HT-29 (cell line): ENCODE results near the gene CALCOCO1. TPM values are rescaled to one million over a fixed set of nuclear protein-coding genes. Genes with fewer than 3 reads are reported as not detected.
"Not testable (repeated sequence)": the region's sequence is repeated elsewhere in the genome, so short reads cannot be mapped to it uniquely, and the experiment has no call there.

Source experiments
- DNase-seq: peaks from one replicate; pipeline ENCODE4 v3.0.0-alpha.2; 2015; ENCODE audit warnings: low spot score
- total RNA-seq: library from RNA; depleted of rRNA; stranded (reverse); fragments of >200 nt; shearing (Covaris generic); gene quantifications from 2 replicates; pipeline ENCODE4 v1.2.3, GENCODE V29; 2014; rRNA removed

The CALCOCO1 gene
- 39.9 and 64.4 TPM in 2 replicates for total RNA-seq

- DNase-seq = peak; percentile 97
These were observed at the start of gene CALCOCO1 for GRCh38 chr12:53727310-53728041. CALCOCO1 (minus strand) TSS chr12:53727452; CDS start chr12:53725242, 2,210 bp downstream.

GRCh38 chr12:53776872-53777271 is 49.6 kb upstream of the CALCOCO1 start:
- no peak for DNase-seq

GRCh38 chr12:53775478-53776145 is 48.4 kb upstream of the CALCOCO1 start:
- no peak for DNase-seq

- peak; percentile 66 for DNase-seq
These were observed 43.0 kb upstream of the CALCOCO1 start for GRCh38 chr12:53770281-53770680.

GRCh38 chr12:53768976-53769375 is 41.7 kb upstream of the CALCOCO1 start:
- DNase-seq = no peak

GRCh38 chr12:53766881-53767280 is 39.6 kb upstream of the CALCOCO1 start:
- DNase-seq = no peak

- no peak for DNase-seq
These were observed 38.6 kb upstream of the CALCOCO1 start for GRCh38 chr12:53765891-53766290.

GRCh38 chr12:53764615-53765014 is 37.4 kb upstream of the CALCOCO1 start:
- DNase-seq = no peak

GRCh38 chr12:53762793-53763192 is 35.5 kb upstream of the CALCOCO1 start:
- not testable (repeated sequence) for DNase-seq

GRCh38 chr12:53761306-53761705 is 34.1 kb upstream of the CALCOCO1 start:
- no peak for DNase-seq

- no peak for DNase-seq
These were observed 32.0 kb upstream of the CALCOCO1 start for GRCh38 chr12:53759261-53759660.

- no peak for DNase-seq
These were observed 31.5 kb upstream of the CALCOCO1 start for GRCh38 chr12:53758730-53759103.

- DNase-seq = no peak
These were observed 31.0 kb upstream of the CALCOCO1 start for GRCh38 chr12:53758081-53758729.

GRCh38 chr12:53757101-53757770 is 30.0 kb upstream of the CALCOCO1 start:
- DNase-seq = peak; percentile 87

GRCh38 chr12:53756300-53757100 is 29.2 kb upstream of the CALCOCO1 start:
- DNase-seq = no peak

- no peak for DNase-seq
These were observed 28.6 kb upstream of the CALCOCO1 start for GRCh38 chr12:53755893-53756292.

GRCh38 chr12:53755451-53755891 is 28.2 kb upstream of the CALCOCO1 start:
- no peak for DNase-seq

- DNase-seq = no peak
These were observed 27.5 kb upstream of the CALCOCO1 start for GRCh38 chr12:53754633-53755264.

- no peak for DNase-seq
These were observed 26.9 kb upstream of the CALCOCO1 start for GRCh38 chr12:53754188-53754585.

- no peak for DNase-seq
These were observed 25.4 kb upstream of the CALCOCO1 start for GRCh38 chr12:53752621-53753020.

- no peak for DNase-seq
These were observed 24.9 kb upstream of the CALCOCO1 start for GRCh38 chr12:53752192-53752601.
